Measurements from ENCODE around the gene PRPF40A. TPM values are rescaled to one million over a fixed set of nuclear protein-coding genes. Genes with fewer than 3 reads are reported as not detected.

The PRPF40A gene
- polyA plus RNA-seq, 3 donors, result 56.0 to 95.4 (median 66.6) TPM

DNA sequence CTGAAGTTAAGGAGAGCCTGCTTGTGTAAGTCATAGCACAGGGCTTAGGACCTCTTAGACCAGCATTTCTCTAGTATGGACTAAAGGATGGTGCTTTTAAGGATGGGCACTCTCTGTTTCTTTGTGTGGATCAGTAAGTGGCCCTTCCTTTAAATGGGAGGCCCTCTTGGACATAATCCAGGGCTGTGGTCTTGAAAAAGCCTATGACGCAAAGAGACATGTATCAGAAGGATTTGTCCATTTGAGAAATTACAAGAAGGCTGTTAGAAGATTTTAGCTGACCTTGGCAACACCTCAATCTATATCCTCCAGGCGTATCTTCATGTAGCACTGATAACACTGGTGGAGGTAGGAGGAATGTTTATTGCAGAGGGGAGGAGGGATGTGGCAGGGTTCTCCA, 79.2 kb downstream of the PRPF40A start:
- TF ChIP-seq, protein P1, sequence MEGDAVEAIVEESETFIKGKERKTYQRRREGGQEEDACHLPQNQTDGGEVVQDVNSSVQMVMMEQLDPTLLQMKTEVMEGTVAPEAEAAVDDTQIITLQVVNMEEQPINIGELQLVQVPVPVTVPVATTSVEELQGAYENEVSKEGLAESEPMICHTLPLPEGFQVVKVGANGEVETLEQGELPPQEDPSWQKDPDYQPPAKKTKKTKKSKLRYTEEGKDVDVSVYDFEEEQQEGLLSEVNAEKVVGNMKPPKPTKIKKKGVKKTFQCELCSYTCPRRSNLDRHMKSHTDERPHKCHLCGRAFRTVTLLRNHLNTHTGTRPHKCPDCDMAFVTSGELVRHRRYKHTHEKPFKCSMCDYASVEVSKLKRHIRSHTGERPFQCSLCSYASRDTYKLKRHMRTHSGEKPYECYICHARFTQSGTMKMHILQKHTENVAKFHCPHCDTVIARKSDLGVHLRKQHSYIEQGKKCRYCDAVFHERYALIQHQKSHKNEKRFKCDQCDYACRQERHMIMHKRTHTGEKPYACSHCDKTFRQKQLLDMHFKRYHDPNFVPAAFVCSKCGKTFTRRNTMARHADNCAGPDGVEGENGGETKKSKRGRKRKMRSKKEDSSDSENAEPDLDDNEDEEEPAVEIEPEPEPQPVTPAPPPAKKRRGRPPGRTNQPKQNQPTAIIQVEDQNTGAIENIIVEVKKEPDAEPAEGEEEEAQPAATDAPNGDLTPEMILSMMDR (IDR thresholded peaks at IDR 0.05), result no peak
- no peak for DNase-seq
- Histone ChIP-seq H2AFZ (ENCODE audit: insufficient read depth, low read depth, low read length, poor library complexity, severe bottlenecking) (no peak overlapping the region), H3K9ac (ENCODE audit: insufficient read depth, low read length, poor library complexity, severe bottlenecking) (no peak overlapping the region), H3K4me2 (replicated peaks; ENCODE audit: extremely low read depth, low read length, poor library complexity, severe bottlenecking) (no peak overlapping the region), H3K4me1 (ENCODE audit: control insufficient read depth in 1 of 2, insufficient read depth in 2 of 2, low read length in 2 of 2) (peaks cover 3 to 9% of the 10 kb centered on the region in 2 donors), H3K27me3 (ENCODE audit: control insufficient read depth in 2 of 2, insufficient read depth in 2 of 2, low read length in 2 of 2) (no peaks in the 10 kb centered on the region), H4K20me1 (ENCODE audit: insufficient read depth, low read length) (no peaks in the 10 kb centered on the region), H3K4me3 (replicated peaks in 1 of 3; ENCODE audit: low read depth in 2 of 3, low read length in 3 of 3) (no peak overlapping the region), H3K9me3 (replicated peaks in 1 of 2; ENCODE audit: control insufficient read depth in 1 of 2, insufficient read depth in 1 of 2, low read length in 2 of 2) (no peaks in the 10 kb centered on the region), H3K27ac (ENCODE audit: low read depth in 1 of 2, low read length in 2 of 2) (no peak overlapping the region), H3K36me3 (replicated peaks in 1 of 2; ENCODE audit: control insufficient read depth in 1 of 2, insufficient read depth in 2 of 2, low read length in 2 of 2) (no peaks in the 10 kb centered on the region), H3K79me2 (ENCODE audit: insufficient read depth, low read length) (no peaks in the 10 kb centered on the region)
- Mint-ChIP-seq H3K27me3 (ENCODE audit: low read depth in 3 of 3) (peaks cover 2% of the 10 kb centered on the region in 3 donors), H3K4me1 (peaks cover 7% of the 10 kb centered on the region), H3K9me3 (no peaks in the 10 kb centered on the region), H3K4me3 (no peak overlapping the region), H3K27ac (no peak overlapping the region), H3K36me3 (no peaks in the 10 kb centered on the region)
- intact Hi-C loops (cut with micrococcal nuclease), result loop anchor here (5.0 to 10.0 kb wide), 4 partner anchors 303 to 603 kb away; partner anchors contain the start of genes STAM2 (in 2 of the 2) and FMNL2 (in 1 of the 2)
- WGBS (ENCODE audit: insufficient coverage), result no CpG with 5 or more reads among the region's 2 CpGs

DNA sequence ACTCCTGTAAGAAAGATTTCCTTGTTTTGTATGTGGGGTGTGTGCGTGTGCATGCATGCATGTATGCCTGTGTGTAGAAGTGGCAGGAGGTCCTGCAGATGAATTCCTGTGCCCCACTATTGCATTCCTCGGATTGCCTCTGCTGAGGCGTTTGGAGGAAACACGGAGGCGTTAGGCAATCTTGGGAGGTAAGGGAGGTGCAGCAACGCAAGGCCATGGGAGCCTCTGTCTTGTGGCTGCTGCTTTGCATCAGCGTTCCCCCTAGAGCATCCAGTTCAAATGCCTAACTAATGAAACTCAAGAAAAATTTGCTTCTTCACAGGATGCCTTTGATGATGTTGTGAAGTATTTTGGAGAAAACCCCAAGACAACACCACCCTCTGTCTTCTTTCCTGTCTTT, 80.0 kb downstream of the PRPF40A start:
- WGBS (ENCODE audit: insufficient coverage), result 100% methylated on average over 1 of the region's 7 CpGs

More for the DNA sequence above, 80.0 kb downstream of the PRPF40A start:
- no peak for DNase-seq
- Histone ChIP-seq H3K4me3 (replicated peaks in 1 of 3; ENCODE audit: low read depth in 2 of 3, low read length in 3 of 3) (no peak overlapping the region), H3K27me3 (ENCODE audit: control insufficient read depth in 2 of 2, insufficient read depth in 2 of 2, low read length in 2 of 2) (no peaks in the 10 kb centered on the region), H3K79me2 (ENCODE audit: insufficient read depth, low read length) (no peaks in the 10 kb centered on the region), H3K27ac (ENCODE audit: low read depth in 1 of 2, low read length in 2 of 2) (no peak overlapping the region), H4K20me1 (ENCODE audit: insufficient read depth, low read length) (no peaks in the 10 kb centered on the region), H3K4me1 (ENCODE audit: control insufficient read depth in 1 of 2, insufficient read depth in 2 of 2, low read length in 2 of 2) (peaks cover 3 to 9% of the 10 kb centered on the region in 2 donors), H3K36me3 (replicated peaks in 1 of 2; ENCODE audit: control insufficient read depth in 1 of 2, insufficient read depth in 2 of 2, low read length in 2 of 2) (no peaks in the 10 kb centered on the region), H2AFZ (ENCODE audit: insufficient read depth, low read depth, low read length, poor library complexity, severe bottlenecking) (no peak overlapping the region), H3K4me2 (replicated peaks; ENCODE audit: extremely low read depth, low read length, poor library complexity, severe bottlenecking) (no peak overlapping the region), H3K9me3 (replicated peaks in 1 of 2; ENCODE audit: control insufficient read depth in 1 of 2, insufficient read depth in 1 of 2, low read length in 2 of 2) (no peaks in the 10 kb centered on the region), H3K9ac (ENCODE audit: insufficient read depth, low read length, poor library complexity, severe bottlenecking) (no peak overlapping the region)
- Mint-ChIP-seq H3K27ac (no peak overlapping the region), H3K9me3 (no peaks in the 10 kb centered on the region), H3K4me3 (no peak overlapping the region), H3K36me3 (no peaks in the 10 kb centered on the region), H3K27me3 (ENCODE audit: low read depth in 3 of 3) (peaks cover 2% of the 10 kb centered on the region in 3 donors), H3K4me1 (peaks cover 7% of the 10 kb centered on the region)
- intact Hi-C loops (cut with micrococcal nuclease), result loop anchor here (5.0 to 10.0 kb wide), 4 partner anchors 302 to 602 kb away; partner anchors contain the start of genes STAM2 (in 2 of the 2) and FMNL2 (in 1 of the 2)
- TF ChIP-seq, protein P1 (IDR thresholded peaks at IDR 0.05), result no peak
